Dermis blood vessel endothelial cell (primary cell): ENCODE measurements around the gene GCLM. TPM values are rescaled to one million over a fixed set of nuclear protein-coding genes. Genes with fewer than 3 reads are reported as not detected.
"Not testable (repeated sequence)": the region's sequence is repeated elsewhere in the genome, so short reads cannot be mapped to it uniquely, and the experiment has no call there.

Experiments used
- DNase-seq: peaks from one replicate; pipeline ENCODE4 v3.0.0; 2010
- total RNA-seq: library from RNA; depleted of rRNA; stranded (reverse); fragments of >200 nt; gene quantifications from 2 replicates; pipeline ENCODE4 v1.2.3, GENCODE V29; 2014

The GCLM gene, protein sequence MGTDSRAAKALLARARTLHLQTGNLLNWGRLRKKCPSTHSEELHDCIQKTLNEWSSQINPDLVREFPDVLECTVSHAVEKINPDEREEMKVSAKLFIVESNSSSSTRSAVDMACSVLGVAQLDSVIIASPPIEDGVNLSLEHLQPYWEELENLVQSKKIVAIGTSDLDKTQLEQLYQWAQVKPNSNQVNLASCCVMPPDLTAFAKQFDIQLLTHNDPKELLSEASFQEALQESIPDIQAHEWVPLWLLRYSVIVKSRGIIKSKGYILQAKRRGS
- total RNA-seq = 19.4 and 33.7 TPM in 2 replicates

DNA sequence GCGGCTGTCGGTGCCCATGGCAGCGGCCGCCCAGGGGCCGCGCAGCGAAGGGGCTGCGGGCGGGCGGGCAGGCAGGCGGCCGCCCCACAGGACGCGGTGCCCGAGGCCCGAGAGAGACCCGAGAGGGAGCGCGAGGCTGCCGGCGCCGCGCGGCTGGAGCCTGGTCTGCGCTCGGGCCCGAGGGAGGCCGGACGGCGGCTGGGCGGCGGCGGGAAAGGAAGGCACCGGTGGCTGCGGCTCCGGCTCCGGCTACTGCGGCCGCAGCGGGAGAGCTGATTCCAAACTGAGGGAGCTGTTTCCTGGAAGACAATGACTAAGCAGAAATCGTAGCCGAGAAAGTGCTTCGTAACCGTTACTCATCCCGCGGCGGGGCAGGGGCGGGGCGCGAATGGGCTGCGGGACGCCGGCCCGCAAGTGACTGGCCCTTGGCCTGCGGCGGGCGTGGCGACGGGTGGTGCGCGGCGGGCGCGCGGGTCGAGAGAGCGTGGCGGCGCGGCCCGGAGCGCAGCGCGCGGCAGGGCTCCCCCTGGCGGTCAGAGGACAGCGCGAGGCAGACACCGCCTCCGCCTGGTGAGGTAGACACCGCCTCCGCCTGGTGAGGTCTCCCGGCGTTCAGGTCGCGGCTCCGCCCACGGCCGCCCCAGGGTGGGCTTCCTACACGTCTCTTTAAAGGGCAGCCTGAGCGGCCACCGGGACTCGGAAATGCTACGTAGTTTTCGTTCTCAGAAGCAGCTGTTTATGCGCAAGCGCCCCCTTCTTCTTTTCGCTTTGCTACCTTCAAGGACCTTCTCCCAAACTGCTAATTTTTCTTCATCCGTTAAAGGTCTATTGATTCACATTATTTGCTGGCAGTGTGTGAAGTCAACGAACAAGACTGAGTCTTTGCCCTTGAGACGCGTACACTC is at the start of gene GCLM:
Gene GCLM, minus strand, starts transcription at position 285 of the 905 bp plus-strand sequence. Its CDS starts 267 bp downstream, at position 18.
- peak; percentile 96 for DNase-seq

DNA sequence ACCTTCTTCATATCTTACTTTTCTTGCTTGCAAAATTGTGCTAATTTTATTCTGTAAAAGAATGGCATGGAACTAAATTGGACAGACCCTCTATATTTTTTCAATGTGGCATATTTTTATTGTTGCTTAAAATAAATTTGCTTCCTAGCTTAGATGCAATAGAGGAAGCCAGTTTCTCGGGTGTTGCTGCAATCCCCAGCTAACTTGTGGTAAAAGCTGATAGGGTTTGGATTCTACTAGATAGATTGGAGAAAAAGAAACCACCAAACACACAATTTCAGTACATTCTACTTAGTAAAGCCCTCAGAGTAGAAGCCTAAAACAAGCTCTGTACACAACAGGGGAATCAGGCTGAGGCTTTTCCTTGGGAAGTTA is 49.5 kb upstream of the GCLM start:
- DNase-seq = no peak

DNA sequence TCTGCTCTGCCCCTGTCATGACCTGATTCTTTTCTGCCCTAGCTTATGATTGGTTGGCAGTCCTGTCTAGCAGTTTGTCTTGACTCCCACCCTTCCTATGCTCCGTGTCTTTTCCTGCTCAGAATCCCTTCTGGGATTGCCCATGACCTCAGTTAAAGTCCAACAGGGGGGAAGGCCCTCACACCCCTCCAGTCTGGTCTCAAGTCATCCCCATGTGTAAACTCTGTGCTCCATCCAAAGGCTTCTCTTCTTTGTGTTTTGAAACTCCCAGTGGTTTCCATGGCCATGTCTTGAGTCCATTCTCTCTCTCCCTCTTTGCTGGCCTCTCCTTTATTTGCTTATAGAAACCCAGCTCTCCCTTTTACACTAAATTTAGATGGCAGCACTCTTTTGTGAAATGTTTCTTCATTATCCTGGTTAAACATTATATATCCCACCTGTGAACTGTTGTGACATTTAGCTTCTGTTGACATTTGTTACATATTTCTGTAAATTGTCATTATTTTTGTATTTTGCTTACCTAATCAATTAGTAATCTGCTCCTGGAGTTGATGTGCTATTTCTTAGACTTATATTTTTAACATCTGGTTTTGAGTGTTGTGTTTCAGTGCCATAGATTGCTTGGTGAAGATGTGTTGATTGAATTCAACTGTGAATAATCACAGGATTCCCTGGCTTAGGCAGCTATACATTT is 48.9 kb upstream of the GCLM start:
- DNase-seq = no peak

DNA sequence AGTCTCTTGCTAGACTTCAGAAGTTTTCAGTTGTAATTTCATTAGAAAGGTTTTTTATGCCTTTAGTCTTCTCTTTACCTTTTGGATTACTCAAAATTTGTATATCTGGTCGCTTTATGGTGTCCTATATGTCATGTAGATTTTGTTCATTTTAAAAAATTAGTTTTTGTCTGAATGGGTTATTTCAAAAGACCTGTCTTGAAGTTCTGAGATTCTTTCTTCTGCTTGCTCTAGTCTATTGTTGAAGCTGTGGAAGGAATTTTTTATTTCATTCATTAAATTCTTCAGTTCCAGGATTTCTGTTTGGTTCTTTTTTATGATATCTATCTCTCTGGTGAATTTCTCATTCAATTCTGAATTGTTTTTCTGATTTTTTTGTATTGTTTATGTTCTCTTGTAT is 46.5 kb upstream of the GCLM start:
- DNase-seq = no peak

GRCh38 chr1:93947002-93947686 is 37.9 kb upstream of the GCLM start:
- not testable (repeated sequence) for DNase-seq

- no peak for DNase-seq
These were observed 29.4 kb upstream of the GCLM start for GRCh38 chr1:93938461-93939145.

DNA sequence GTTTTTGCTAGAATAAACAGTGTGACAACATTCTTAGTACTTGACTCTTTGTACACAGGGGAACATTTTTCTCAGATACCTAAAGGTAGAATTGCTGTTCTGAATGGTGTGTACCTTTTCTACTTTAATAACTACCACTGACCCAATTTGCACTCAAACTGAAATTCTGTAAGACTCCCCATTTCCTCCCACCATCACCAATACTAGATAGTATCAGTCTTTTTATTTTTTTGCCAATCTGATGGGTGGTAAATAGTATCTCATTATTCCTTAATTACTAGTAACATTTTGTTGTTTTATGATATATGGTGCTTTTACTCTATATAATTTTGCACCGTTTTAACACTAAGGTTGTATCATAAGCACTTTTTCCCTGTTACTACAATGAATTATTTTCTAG is 28.8 kb upstream of the GCLM start:
- DNase-seq = no peak

DNA sequence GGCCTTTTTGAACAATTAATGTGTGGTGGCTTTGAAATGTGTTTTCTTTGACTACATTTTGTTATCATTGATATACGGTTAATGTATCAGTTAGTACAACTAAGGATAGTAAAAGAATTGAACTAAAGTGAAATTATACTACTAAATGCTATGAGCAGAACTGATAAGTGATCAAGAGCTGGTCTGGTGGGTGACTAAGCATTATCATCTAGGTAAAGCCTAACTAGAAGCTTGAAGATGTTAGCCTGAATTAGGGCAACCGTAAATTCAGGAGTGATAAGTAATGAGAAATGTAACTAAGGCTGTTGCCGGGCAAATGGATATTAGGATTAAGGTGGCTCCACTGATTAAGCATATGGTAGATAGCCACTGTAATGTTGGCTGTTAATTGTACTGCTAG is 16.0 kb upstream of the GCLM start:
- no peak for DNase-seq

- DNase-seq = no peak
These were observed 10.6 kb upstream of the GCLM start for GRCh38 chr1:93919780-93920179.

DNA sequence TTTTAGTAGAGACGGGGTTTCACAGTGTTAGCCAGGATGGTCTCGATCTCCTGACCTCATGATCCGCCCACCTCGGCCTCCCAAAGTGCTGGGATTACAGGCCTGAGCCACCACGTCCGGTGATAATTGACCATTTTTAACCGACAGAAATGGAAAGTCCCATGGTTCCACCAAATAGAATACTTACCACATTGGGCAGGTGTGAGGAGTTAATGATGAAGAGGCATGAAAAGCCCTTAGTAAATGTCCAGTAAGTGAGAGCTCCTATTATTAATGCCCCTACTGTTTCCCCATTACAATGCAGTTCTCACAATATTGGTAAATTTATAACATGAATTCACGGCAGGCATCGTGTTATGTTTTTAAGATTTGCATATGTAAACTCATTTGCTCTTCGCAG is 8.1 kb upstream of the GCLM start:
- no peak for DNase-seq

DNA sequence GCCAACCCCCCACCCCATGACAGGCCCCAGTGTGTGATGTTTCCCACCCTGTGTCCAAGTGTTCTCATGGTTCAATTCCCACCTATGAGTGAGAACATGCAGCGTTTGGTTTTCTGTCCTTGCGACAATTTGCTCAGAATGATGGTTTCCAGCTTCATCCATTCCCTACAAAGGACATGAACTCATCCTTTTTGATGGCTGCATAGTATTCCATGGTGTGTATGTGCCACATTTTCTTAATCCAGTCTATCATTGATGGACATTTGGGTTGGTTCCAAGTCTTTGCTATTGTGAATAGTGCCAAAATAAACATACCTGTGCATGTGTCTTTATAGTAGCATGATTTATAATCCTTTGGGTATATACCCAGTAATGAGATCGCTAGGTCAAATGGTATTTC is 1.6 kb upstream of the GCLM start:
- not testable (repeated sequence) for DNase-seq

DNA sequence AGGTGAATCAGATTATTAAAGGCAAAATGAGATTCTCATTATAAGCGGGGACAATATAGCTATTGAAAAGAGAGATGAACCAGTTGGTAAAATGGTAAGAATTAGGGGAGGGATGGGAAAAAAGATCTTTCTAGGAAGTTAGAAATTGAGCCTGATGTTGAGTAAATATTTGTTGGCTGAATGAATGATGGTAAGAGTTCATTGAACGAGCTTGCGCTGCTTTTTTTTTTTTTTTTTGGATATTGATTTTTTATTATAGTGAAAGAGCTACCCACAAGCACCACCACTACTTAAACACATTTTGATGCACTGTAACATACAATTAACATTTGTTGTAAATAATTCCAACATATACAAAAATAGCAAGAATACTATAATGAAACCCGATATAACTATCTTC is 1.1 kb upstream of the GCLM start:
- DNase-seq = no peak

GRCh38 chr1:93908394-93909145 is 660 bp downstream of the GCLM start:
- DNase-seq = peak; percentile 33

GRCh38 chr1:93907718-93908117 is 1.5 kb downstream of the GCLM start:
- peak; percentile 60 for DNase-seq

DNA sequence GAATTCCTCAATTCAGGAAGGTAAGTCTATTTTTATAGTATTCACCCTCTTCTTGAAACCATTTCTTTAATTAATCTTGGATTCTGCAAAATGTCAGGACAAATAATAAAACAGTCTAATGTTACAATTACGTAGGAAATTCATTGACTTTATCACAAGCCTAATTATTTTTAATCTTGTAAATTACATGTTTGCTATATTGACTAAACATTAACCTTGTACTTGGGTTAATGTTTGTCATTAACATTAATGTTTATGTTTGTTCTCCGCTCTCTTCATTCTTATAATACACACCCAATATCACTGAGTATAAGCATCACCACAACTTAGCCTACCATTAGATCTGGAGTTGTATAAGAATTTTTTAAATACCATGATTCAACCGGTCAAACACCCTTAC is 2.8 kb downstream of the GCLM start:
- DNase-seq = no peak

DNA sequence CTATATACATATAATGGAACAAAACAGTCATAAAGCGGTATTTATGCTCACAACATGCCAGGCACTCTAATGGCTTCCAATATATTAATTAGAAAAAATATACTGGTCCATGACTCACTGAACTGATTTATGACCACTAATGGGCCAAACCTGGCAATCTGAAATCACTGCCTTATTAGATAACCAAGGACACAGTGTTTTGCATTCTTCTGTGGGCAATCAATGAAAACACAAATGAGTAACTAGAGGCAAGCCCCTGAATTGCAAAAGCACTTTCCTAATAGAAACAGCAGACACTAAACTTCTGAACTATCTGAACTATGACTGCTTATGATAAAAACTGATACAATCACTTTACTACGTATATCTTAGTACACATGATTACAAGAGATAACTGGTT is 3.5 kb downstream of the GCLM start:
- DNase-seq = peak; percentile 40

DNA sequence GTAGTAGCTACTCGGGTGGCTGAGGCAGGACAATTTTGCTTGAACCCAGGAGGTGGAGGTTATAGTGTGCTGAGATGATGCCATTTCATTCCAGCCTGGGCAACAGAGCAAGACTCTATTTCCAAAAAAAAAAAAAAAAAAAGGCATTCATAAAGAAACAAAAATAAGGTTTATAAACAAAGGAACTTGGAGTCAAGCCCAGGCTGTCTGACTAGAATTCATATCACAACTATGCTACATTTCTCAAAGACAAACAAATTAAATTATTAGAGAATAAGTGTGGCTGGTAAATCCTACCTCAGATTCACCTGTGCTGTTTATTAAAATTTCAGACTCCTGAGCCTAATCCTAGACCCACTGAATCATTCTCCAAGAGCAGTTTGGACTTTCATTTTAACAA is 4.2 kb downstream of the GCLM start:
- peak; percentile 15 for DNase-seq

DNA sequence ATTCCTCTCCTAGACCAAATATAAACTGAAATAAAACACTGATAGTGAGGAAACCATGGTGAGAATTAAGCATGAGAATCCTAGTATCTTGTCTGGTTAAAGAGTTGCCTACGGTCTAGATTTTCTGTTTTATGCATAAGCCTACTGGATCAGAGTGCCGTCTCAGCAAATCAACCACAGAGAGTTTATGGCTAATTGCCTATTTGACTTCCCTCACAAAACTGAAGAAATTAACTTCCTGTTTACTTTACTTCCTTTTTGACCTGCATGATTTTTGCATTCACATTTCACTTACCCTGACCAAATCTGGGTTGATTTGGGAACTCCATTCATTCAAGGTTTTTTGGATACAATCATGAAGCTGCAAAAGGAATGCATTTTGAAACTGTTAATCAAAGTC is 5.0 kb downstream of the GCLM start:
- DNase-seq = no peak

- DNase-seq = no peak
These were observed 8.3 kb downstream of the GCLM start for GRCh38 chr1:93900723-93901504.

DNA sequence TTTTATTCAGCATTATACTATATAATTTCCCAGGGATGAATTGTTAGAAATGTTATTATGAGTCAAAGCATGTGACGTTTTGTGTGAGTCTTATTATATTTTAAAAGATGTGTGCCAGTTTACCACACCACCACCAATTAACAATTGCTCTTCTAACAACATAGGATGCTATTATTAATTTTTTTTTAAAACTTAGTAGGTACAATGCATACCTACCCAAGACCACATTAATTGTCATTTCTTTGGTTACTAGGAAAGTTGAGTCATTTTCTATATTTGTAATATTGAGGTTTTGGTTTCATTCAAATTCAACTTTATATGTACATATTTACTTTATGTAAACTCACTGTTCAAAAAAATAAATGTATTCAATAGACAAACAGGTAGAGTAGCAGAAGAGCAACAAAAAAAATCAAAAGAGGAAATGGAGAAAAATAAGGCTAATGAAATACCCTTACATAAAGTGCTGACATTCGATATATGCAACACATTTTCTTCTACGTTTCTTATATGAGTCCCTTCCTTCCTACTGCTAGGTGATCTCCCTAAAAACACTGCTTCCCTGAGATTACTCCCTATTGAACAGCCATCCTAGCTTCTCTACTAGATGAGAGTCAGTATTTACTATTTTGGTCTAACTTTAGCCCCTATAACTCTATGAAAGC is 9.6 kb downstream of the GCLM start:
- no peak for DNase-seq
